GM18861 (cell line): ENCODE data around the gene CDC14A.
"Not testable (repeated sequence)": the region's sequence is repeated elsewhere in the genome, so short reads cannot be mapped to it uniquely, and the experiment has no call there.

Source experiments
- ATAC-seq: cut with Tn5 transposase; IDR thresholded peaks from one replicate; pipeline ENCODE4 v1.9.1; 2021; ENCODE audit not compliant: unreplicated experiment

CDC14A gene

DNA sequence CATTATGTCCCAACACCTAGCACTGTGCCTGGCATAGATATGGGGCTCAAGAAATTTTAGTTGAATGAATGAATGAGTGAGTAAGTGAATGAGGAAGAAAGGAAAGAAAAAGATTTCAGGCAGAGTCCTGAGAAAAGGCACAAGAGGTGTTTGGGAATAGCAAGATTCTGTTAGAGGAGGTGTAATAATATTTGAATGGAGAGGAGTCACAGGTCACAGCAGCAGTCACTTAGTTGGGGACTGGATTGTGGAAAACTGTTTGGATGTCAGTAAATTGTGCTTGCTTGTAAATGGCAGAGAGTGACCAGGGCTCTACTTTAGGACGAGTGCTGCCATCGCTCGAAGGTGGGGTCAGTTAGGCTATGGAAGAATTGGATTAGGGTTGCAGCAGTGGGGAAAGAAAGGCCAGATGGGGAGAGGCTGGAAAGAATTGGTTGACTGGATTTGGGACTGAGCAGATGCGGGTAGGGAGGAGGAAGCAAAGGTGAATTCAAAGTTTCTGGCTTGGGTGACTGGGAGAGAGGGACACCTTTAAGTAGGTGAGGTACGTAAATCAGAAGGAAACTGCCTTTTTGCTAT lies 9.3 kb downstream of the CDC14A start:
- no peak for ATAC-seq

DNA sequence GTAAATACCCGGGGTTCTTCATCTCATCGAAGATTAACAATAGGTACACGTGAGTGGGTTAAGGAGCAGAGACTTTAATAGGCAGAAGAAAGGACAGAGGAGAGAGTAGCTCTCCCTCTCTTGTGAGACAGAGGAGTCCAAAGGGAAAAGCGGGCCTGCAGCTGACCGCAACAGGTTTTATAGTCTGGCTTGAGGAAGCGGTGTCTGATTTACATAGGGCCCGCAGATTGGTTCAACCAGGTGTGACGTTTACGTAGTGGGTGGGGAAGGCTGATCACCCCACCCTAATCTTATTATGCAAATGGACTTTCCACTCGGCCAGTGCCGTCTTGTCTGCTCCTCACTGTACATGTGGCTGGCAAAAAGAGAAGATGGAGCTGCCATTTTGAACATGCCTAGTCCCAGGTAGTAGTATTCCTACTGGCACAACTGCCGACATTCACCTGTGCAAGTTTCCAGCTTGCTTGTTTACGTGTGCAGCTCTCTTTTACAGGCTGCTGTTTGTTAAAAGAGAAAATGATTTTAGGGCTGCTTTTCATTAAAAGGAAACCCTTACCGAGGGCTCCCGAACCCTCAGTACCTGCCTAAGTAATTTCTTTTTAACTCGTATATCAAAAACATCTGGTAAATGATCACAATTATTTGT lies 10.6 kb downstream of the CDC14A start:
- ATAC-seq = no peak

DNA sequence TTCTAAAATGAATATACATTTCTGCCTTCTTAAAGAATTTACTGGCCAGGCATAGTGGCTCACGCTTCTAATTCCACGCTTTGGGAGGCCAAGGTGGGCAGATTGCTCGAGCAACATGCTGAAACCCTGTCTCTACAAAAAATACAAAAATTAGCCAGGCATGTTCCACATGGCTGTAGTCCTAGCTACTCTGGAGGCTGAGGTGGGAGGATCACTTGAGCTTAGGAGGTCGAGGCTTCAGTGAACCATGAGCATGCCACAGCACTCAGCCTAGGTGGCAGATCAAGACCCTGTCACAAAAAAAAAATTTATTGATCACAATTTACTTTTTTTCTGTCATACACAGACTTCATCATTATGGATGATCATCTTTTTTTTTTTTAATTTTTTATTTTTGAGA lies 11.5 kb downstream of the CDC14A start:
- no peak for ATAC-seq

DNA sequence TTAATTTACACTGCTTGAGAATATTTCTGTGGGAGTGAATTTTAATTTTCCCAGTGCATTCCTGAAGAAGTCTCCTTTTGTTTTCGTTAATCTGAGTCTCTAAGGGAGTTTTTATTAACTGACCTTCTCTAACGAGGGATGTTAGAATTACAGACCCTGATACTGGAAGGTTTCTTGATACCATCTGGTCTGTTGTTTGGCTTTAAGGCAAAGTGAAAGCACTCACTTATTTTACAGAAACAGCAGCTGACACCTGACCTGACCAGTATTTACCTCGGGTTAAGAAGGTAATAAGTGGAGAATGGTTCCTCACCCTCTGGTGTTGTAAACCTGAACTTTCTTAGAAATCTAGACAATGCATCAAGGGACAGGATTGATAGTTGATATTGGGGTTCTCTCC lies 12.4 kb downstream of the CDC14A start:
- no peak for ATAC-seq

DNA sequence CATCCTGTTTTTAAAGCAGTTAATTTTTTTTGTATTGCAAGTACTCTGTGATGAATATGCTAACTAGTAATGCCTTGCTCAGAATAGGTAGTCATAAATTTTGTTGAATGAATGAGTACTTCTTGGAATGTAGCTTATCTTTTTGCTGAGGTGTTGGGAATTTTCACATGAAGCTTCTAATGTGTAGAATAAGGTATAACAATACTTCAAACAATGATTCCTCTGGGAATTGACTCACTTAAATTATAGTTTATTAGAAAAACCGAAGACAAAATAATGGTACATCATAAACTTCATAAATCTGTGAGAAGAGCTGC lies 13.9 kb downstream of the CDC14A start:
- no peak for ATAC-seq

DNA sequence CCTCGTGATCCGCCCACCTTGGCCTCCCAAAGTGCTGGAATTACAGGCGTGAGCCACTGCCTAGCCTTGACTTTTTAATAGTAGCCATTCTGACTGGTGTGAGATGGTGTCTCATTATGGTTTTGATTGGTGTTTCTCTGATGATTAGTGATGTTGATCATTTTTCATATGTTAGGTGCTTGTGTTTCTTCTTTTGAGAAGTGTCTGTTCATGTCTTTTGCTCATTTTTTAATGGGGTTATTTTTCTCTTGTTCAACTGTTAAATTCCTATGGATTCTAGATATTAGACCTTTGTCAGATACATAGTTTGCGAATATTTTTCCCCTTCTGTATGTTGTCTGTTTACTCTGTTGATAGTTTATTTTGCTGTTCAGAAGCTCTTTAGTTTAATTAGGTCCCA lies 17.0 kb downstream of the CDC14A start:
- not testable (repeated sequence) for ATAC-seq

DNA sequence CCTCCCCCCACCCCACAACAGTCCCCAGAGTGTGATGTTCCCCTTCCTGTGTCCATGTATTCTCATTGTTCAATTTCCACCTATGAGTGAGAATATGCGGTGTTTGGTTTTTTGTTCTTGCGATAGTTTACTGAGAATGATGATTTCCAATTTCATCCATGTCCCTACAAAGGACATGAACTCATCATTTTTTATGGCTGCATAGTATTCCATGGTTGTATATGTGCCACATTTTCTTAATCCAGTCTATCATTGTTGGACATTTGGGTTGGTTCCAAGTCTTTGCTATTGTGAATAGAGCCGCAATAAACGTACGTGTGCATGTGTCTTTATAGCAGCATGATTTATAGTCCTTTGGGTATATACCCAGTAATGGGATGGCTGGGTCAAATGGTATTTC lies 21.6 kb downstream of the CDC14A start:
- ATAC-seq = not testable (repeated sequence)

DNA sequence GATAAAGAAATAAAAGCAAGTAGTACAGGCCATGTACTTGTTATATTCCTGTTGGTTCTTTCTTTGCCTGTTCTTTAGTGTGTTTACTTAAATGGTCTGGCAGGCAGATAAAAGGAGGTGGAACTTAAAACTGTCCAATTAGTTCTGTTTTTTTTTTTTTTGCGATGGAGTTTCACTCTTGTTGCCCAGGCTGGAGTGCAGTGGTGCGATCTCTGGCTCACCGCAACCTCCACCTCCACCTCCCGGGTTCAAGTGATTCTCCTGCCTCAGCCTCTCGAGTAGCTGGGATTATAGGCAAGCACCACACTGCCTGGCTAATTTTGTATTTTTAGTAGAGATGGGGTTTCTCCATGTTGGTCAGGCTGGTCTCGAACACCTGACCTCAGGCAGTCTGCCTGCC lies 24.6 kb downstream of the CDC14A start:
- not testable (repeated sequence) for ATAC-seq

DNA sequence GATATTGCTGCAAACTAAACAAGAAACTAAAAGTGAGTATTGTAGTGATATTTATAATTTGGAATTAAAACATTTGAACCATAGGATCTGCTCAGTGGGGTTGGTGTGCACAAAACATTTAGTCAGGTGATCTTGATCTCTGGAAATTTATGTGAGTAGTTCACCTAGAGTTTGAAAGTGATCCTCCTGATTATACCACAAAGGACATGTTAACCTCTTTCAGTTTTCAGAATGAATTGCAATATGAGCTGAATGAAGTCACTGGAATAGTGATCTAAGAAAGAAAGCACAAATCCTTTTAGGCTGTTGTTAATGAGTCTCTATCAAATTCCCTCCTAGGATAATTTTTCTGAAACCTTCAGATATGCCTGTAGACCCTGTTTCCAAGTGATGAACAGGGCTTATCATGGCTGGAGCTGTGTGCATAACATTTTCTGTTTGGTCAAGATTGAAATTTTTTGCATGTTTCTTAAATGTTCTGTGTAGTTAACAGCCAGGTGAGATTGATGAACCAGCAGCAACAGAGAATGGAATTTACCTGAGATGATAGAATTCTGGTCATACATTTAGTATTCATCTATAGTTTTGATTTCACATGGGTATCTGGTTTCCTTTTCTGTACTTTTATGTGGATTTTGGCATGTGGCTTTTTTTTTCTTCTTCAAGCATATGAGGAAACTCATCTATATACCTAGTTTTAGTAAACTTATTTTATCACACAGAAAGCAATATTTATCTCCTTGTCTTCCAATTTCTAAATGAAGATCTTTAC lies 25.5 kb downstream of the CDC14A start:
- ATAC-seq = peak; percentile 95

DNA sequence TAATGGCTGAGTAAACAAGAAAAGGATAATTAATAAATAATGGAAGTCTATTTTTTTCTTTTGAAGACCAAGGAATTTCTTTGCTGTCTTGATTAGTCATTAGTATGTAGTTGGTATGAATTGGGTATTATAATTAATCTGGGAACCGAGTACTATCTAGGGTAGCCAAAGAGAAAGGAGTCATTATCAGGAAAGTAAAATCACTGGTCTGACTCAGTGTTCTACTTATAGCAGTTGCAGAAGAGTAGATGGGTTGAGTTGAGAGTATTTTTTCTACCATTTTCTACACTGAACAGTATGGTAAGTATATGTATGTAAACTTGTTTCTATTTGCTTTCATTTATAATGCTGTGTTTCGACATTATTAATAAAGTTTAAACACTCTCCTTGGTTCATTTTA lies 26.6 kb downstream of the CDC14A start:
- ATAC-seq = no peak

DNA sequence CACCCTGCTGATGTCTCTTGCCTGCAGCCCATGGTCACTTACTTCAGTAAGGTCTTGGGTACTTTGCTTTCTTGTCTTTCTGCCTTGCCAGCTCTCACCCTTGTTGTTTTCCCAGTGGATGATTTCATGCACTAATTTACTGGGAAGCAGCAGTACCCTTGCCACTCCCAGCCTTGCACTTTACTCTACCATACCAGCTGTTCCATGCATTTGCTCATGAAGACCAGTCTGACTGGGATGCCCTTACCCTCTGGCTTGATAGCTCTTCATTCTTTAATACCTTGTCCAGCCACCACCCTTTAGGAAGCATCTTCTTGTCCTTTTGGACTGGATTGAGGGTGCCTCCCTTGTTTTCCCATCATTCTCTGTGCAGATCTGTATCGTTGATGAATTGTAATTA lies 28.3 kb downstream of the CDC14A start:
- no peak for ATAC-seq

DNA sequence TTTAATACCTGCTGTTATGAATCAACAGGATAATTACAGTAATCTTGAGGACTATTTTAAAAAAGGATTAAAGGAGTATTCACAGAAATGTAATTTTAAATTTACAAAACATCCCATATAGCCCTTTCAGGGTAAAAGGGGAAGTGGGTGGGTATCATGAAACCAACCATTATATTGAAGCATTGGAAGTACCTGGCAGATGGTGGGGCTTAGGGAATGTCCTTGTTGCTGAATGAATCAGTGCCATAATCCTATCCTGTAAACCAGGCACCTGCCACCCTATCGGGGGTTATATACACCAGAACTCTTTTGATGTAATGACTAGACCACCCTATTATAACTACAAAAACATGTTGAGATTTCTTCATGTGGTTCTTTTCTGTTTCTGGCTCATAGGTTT lies 30.4 kb downstream of the CDC14A start:
- no peak for ATAC-seq

DNA sequence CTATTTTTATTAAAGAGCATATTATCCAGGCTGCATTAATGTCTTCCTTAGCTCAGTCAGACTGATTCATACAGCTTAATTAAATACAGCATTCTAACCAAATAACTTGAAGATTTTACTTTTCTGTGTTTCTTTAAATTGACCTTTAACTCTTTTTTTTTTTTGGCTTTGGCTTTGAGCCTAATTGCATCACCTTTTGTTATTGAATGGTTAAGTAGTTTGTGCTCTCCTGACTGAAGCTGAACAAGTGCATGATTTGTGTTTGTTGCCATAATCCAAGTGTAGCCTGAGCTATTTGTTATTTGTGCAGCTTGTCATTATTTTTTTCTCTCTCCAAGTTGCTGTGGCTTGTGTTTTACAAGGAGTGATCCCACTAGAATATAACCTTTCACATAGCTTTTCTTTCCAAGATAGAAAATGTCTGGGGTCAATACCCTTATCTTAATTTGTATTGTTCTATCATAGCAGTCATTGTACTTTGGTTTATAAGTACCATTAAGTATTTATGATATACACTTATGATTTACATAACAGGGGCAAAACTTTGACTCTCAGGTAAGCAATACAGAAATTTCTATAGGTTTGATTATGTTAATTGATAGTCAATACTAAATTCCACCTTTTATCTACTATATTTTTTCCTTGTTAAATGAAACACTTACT lies 31.6 kb downstream of the CDC14A start:
- ATAC-seq = no peak

DNA sequence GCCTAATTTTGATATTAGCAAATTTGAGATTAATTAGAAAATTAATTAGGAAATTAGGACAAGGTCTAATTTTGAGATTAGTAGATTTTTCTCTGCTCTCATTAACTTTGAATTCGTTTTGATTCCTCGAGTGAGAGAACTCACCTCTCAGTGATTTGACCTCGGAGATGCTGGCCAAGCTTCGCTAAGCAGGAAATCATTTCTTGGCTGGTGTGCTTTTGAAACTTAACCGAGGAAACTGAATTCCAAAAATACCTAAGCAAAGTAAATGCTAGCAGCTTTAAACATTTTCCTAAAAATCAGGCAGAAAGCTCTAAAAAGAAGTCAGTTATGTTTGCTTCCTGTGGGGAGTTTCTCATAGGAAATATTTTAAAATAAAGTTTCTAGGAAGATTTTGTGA lies 34.9 kb downstream of the CDC14A start:
- ATAC-seq = no peak

DNA sequence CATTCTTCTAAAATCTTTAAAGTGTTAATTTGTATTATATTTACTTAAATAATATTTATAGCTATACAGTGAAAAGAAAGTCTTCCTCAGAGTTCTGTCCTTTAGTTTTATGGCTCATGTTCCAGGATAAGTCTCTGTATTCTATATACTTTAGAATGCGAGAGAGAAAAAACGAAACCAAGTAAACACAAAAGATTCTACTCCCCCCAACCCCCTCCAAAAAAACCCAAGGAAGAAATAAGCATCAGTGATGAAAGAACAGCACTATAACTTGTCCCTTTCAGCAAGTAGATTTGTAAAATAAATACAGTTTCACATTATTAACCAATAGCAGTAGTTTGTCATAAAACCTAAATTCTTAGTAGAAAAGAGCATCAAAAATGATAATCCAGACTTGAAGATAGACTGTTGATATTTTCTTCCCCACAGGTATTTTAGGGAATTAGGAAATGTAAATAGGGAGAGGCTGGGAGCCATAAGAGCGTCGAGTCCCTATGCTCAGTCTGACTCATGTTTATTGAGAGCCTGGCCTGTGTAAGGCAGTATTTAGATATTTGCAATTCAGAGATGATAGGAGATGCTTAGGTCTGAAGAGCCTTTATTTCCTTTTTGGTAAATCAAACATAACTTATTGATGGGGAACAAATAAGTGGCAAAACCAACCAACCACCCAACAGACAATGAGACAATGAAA lies 35.5 kb downstream of the CDC14A start:
- ATAC-seq = no peak

DNA sequence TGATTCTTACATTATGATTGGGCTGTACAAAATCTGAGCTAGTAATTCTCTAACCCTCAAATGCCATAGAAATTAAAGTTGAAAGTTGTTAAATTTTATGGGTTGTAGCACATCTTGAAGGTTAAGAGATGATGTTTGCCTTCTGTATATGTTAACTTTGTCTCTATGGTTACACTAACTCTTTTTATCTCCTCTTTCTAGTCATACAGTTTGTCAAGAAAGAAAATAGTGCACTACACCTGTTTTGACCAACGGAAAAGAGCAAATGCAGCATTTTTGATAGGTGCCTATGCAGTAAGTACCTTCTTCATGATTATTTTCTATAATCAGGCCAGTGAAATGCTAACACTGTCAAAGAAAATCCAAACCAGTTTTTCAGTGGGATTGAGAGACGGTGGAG lies 38.2 kb downstream of the CDC14A start:
- no peak for ATAC-seq

DNA sequence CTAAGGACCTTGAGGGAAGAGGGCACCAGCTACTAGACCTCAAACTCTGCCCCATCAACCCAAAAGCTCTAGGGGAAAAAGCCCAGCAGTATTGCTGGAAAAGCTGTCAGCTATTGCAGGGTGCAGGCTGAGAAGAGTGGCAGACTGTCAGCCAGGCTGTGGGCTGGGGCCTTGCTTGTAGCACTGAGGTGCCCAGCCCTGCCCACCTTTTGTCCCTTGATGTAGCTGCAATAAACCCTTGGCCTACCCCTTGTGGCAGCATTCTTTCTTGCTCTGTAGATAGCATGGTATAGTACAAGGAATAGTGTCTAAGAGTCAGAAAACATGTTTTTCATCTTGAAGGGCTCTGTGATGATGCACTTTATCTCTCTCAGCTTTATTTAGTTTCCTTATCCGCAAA lies 39.4 kb downstream of the CDC14A start:
- ATAC-seq = no peak

DNA sequence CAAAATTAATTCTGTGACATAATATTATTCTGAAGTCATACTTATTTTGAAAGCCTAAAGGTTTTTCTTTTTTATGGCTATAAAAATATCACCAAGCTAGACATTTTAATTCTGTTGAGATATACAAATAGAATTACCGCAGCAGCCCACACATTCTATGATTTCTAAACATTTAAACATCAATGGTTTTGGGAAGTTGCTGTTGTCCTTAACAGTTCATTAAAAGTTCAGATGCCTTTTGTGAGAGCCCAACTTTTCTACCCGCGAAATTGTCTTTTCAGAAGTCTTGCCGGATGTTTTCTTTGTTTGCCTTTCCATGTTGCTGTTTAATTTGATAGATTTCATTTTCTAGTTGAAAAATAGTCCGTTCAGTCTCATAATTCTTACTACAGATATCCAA lies 40.5 kb downstream of the CDC14A start:
- ATAC-seq = no peak

DNA sequence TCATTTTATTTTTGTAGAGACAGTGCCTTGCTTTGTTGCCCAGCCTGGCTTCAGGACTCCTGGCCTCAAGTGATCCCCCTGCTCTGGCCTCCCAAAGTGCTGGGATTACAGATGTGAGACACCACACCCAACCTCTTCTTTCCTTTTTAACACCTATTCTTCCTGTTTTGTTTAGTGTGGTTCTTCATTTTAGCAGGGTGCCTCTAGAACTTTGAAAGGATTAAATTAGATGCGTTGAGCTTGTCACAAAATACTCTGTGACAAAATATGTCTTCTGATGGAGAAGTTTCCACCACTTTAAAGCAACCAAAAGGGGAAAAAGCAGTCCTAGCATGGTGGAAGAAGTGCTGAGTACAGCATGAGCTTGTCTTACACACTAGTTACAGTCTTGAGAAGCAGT lies 42.0 kb downstream of the CDC14A start:
- no peak for ATAC-seq

DNA sequence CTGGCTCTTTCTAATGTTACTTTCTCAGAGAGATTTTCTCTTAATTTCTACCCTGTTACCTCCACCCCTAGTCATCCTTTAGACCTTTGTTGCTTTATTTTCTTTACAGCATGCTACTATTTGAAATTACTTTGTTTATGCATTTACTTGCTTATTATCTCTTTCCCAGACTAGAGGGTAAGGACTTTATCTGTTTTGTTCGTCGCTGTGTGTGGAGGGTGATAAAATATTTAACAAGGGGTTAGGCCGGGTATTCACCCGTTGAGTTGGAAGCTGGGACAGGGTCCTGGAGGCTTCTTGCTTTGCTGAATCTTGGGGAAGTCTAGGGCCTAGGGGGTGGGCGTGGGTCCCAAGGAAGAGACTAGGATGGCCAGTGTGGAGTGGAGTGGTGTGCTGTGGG lies 43.6 kb downstream of the CDC14A start:
- no peak for ATAC-seq

DNA sequence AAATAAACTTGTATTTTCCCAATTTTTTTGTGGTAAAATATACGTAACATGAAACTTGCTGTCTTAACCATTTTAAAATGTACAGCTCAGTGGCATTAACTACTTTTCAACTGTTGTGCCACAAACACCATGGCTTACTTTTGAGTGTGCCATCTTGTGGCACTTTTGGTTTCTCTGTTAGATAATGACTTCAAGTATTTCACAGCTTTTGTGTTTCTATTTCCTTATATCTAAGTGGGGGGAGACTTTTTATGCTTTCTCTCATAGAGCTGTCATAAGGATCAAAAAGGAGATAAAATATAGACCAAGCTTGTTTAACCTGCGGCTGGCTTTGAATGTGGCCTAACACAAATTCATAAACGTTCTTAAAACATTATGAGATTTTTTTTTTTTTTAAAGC lies 44.3 kb downstream of the CDC14A start:
- no peak for ATAC-seq

DNA sequence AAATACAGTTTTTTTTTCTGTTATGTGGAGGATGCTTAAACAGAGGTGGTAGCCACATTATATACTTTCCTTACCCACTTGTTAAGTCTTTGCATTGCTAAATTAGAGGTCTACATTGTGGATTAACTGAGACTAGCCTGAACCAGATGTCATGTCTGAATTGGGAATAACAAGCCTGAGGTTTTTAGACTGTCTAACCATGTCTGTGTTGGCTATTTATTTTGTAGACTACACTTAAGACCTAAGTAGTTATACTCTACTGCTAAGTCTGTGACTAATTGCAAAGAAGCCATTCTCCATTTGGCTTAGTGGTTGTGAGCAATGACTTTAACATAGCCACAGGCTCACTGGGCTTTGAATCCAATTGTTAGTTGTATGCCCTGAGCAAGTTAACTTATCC lies 45.4 kb downstream of the CDC14A start:
- ATAC-seq = no peak
